Fibroblast of lung (primary cell): ENCODE measurements around the gene ASTN1. TPM values are rescaled to one million over a fixed set of nuclear protein-coding genes. Genes with fewer than 3 reads are reported as not detected.
A peak's percentile ranks its signal among the peaks of the same experiment; 100 is the strongest.

Experiments used
- DNase-seq, 2 donors: peaks; one replicate each; pipeline versions ENCODE4 v3.0.0 to v3.0.0-alpha.2; 2010; ENCODE audit warnings: low read depth in 2 of 2
- H2AFZ ChIP-seq: 2 replicates; pipeline ENCODE4 v1.5.1; 2012; ENCODE audit warnings: low read length, control low read depth, inconsistent platforms
- H3K27ac ChIP-seq: 2 replicates; pipeline ENCODE4 v1.5.1; 2011; ENCODE audit warnings: low read length, control low read depth; ENCODE audit not compliant: insufficient read depth
- H3K27me3 ChIP-seq: 2 replicates; pipeline ENCODE4 v1.5.1; 2011; ENCODE audit warnings: mild to moderate bottlenecking, low read length; ENCODE audit not compliant: control insufficient read depth, insufficient read depth
- H3K36me3 ChIP-seq: 2 replicates; pipeline ENCODE4 v1.5.1; 2011; ENCODE audit warnings: low read length; ENCODE audit not compliant: control insufficient read depth, insufficient read depth
- H3K4me1 ChIP-seq: 2 replicates; pipeline ENCODE4 v1.5.1; 2011; ENCODE audit warnings: low read length; ENCODE audit not compliant: control insufficient read depth, insufficient read depth; ENCODE audit errors: extremely low read depth
- H3K4me2 ChIP-seq: 2 replicates; pipeline ENCODE4 v1.5.1; 2011; ENCODE audit warnings: low read length, control low read depth; ENCODE audit not compliant: insufficient read depth; ENCODE audit errors: extremely low read depth
- H3K4me3 ChIP-seq, 4 experiments: fragments of 200-600 bp in 1 of 4; sonication (generic) in 1 of 4; replicated peaks in 1 of 4; 2 replicates each; pipeline ENCODE4 v1.5.1; 2011 to 2016; ENCODE audit warnings: low read length in 4 of 4, low read depth in 3 of 4, mild to moderate bottlenecking in 3 of 4, control low read depth in 2 of 4, inconsistent platforms in 1 of 4, mixed read lengths in 1 of 4; ENCODE audit not compliant: insufficient read depth in 1 of 4; ENCODE audit errors: control extremely low read depth in 1 of 4
- H3K79me2 ChIP-seq: 2 replicates; pipeline ENCODE4 v1.5.1; 2012; ENCODE audit warnings: mild to moderate bottlenecking, low read length, inconsistent platforms; ENCODE audit not compliant: control insufficient read depth, insufficient read depth
- H3K9ac ChIP-seq: 2 replicates; pipeline ENCODE4 v1.5.1; 2011; ENCODE audit warnings: mild to moderate bottlenecking, low read length, control low read depth; ENCODE audit not compliant: insufficient read depth
- H3K9me3 ChIP-seq: 2 replicates; pipeline ENCODE4 v1.5.1; 2012; ENCODE audit warnings: low read depth, low read length; ENCODE audit not compliant: control insufficient read depth, insufficient read depth
- H4K20me1 ChIP-seq: 2 replicates; pipeline ENCODE4 v1.5.1; 2011; ENCODE audit warnings: low read length; ENCODE audit not compliant: control insufficient read depth, insufficient read depth; ENCODE audit errors: extremely low read depth
- EZH2 ChIP-seq: IDR thresholded peaks from 2 replicates; pipeline ENCODE4 v1.5.1; 2012; ENCODE audit warnings: low read length, control low read depth, mild to moderate bottlenecking; ENCODE audit errors: missing control alignments
- polyA plus RNA-seq, 2 donors: library from polyadenylated mRNA; depleted of rRNA in 1 of 2; stranded (reverse) in 1 of 2; unstranded in 1 of 2; fragments of >200 nt; gene quantifications; 2 replicates each; pipeline ENCODE4 v1.2.1, GENCODE V29; 2011 to 2012; ENCODE audit warnings: missing spikeins in 1 of 2
- total RNA-seq: library from RNA; depleted of rRNA; stranded (reverse); fragments of >200 nt; gene quantifications from 2 replicates; pipeline ENCODE4 v1.2.1, GENCODE V29; 2014
- TF ChIP-seq, protein P1 (sequence below), 2 donors: IDR thresholded peaks in 1 of 2; conservative IDR thresholded peaks in 1 of 2; 1 replicate in 1 of 2; 2 replicates in 1 of 2; pipeline ENCODE4 v1.5.1; 2011 to 2012; ENCODE audit warnings: low read length in 2 of 2, control low read depth in 1 of 2, inconsistent platforms in 1 of 2, low read depth in 1 of 2, mild to moderate bottlenecking in 1 of 2

ASTN1 gene
- total and polyA plus RNA-seq, 2 donors (not counting 1 experiment from before 2014, with no cell fraction given): 0.06 to 0.17 TPM

GRCh38 chr1:177209357-177209756 lies 44.8 kb upstream of the ASTN1 start:
- Histone ChIP-seq H3K79me2 (no peaks in the 10 kb centered on the region), H3K4me2 (no peak overlapping the region), H3K27me3 (no peaks in the 10 kb centered on the region), H3K27ac (no peak overlapping the region), H3K9me3 (no peaks in the 10 kb centered on the region), H2AFZ (no peak overlapping the region), H4K20me1 (no peaks in the 10 kb centered on the region), H3K9ac (no peak overlapping the region), H3K4me1 (peaks cover 14% of the 10 kb centered on the region), H3K4me3 (no peak overlapping the region), H3K36me3 (no peaks in the 10 kb centered on the region)
- DNase-seq: peak; percentile 100
- no peak for TF ChIP-seq EZH2
- TF ChIP-seq, protein P1, sequence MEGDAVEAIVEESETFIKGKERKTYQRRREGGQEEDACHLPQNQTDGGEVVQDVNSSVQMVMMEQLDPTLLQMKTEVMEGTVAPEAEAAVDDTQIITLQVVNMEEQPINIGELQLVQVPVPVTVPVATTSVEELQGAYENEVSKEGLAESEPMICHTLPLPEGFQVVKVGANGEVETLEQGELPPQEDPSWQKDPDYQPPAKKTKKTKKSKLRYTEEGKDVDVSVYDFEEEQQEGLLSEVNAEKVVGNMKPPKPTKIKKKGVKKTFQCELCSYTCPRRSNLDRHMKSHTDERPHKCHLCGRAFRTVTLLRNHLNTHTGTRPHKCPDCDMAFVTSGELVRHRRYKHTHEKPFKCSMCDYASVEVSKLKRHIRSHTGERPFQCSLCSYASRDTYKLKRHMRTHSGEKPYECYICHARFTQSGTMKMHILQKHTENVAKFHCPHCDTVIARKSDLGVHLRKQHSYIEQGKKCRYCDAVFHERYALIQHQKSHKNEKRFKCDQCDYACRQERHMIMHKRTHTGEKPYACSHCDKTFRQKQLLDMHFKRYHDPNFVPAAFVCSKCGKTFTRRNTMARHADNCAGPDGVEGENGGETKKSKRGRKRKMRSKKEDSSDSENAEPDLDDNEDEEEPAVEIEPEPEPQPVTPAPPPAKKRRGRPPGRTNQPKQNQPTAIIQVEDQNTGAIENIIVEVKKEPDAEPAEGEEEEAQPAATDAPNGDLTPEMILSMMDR (conservative IDR thresholded peaks at IDR 0.05 in 1 of 2, IDR thresholded peaks at IDR 0.05 in 1 of 2; ENCODE audit: low read depth in 1 of 2, low read length in 2 of 2): no peak

GRCh38 chr1:177208920-177209319 lies 44.4 kb upstream of the ASTN1 start:
- Histone ChIP-seq H3K9ac (no peak overlapping the region), H2AFZ (no peak overlapping the region), H3K4me2 (no peak overlapping the region), H3K79me2 (no peaks in the 10 kb centered on the region), H3K27ac (peak overlapping the region; percentile 26), H3K27me3 (no peaks in the 10 kb centered on the region), H3K4me1 (peaks cover 14% of the 10 kb centered on the region), H3K4me3 (no peak overlapping the region), H4K20me1 (no peaks in the 10 kb centered on the region), H3K36me3 (no peaks in the 10 kb centered on the region), H3K9me3 (no peaks in the 10 kb centered on the region)
- TF ChIP-seq, protein P1 (conservative IDR thresholded peaks at IDR 0.05 in 1 of 2, IDR thresholded peaks at IDR 0.05 in 1 of 2; ENCODE audit: low read depth in 1 of 2, low read length in 2 of 2): no peak
- no peak for TF ChIP-seq EZH2
- no peak for DNase-seq

GRCh38 chr1:177206831-177207355 lies 42.4 kb upstream of the ASTN1 start:
- DNase-seq: peak in 1 of 2 donors; percentile 13
- Histone ChIP-seq H3K79me2 (no peaks in the 10 kb centered on the region), H3K9me3 (no peaks in the 10 kb centered on the region)

More at GRCh38 chr1:177206831-177207355, 42.4 kb upstream of the ASTN1 start:
- Histone ChIP-seq H3K4me1 (peaks cover 14% of the 10 kb centered on the region), H3K4me3 (no peak overlapping the region), H3K27ac (no peak overlapping the region), H2AFZ (no peak overlapping the region), H3K27me3 (no peaks in the 10 kb centered on the region), H4K20me1 (no peaks in the 10 kb centered on the region), H3K9ac (no peak overlapping the region), H3K4me2 (no peak overlapping the region), H3K36me3 (no peaks in the 10 kb centered on the region)
- TF ChIP-seq, protein P1 (conservative IDR thresholded peaks at IDR 0.05 in 1 of 2, IDR thresholded peaks at IDR 0.05 in 1 of 2; ENCODE audit: low read depth in 1 of 2, low read length in 2 of 2): no peak
- TF ChIP-seq EZH2: no peak
